Neural cell (in vitro differentiated cells): ENCODE data around the gene GPR18. TPM values are rescaled to one million over a fixed set of nuclear protein-coding genes. Genes with fewer than 3 reads are reported as not detected.

ENCODE experiments used
- H2AFZ ChIP-seq: fragments of 200-600, 300-800 bp; sonication (generic), shearing (Covaris generic); 2 replicates; pipeline ENCODE4 v1.6.0; 2014; ENCODE audit warnings: low read depth, mild to moderate bottlenecking, antibody characterized with exemption, low read length, moderate library complexity
- H3F3A ChIP-seq: fragments of 200-600 bp; shearing (Covaris generic); 2 replicates; pipeline ENCODE4 v1.6.1; 2016; ENCODE audit warnings: mild to moderate bottlenecking, moderate library complexity, mixed read lengths, antibody characterized with exemption, low read length; ENCODE audit not compliant: insufficient read depth, poor library complexity, severe bottlenecking
- H3K27ac ChIP-seq: fragments of 200-600, 300-800 bp; sonication (generic), shearing (Covaris generic); 2 replicates; pipeline ENCODE4 v1.5.1; 2014; ENCODE audit warnings: mild to moderate bottlenecking, low read length, moderate library complexity
- H3K27me3 ChIP-seq: fragments of 300-800, 200-600 bp; sonication (generic), shearing (Covaris generic); 2 replicates; pipeline ENCODE4 v1.6.0; 2014; ENCODE audit warnings: mild to moderate bottlenecking, low read depth, low read length, moderate library complexity; ENCODE audit not compliant: insufficient read depth
- H3K36me3 ChIP-seq: fragments of 300-800, 200-600 bp; sonication (generic), shearing (Covaris generic); 2 replicates; pipeline ENCODE4 v1.5.1; 2014; ENCODE audit warnings: mild to moderate bottlenecking, antibody characterized with exemption, low read length, moderate library complexity; ENCODE audit not compliant: insufficient read depth
- H3K4me2 ChIP-seq: fragments of 300-800, 200-600 bp; sonication (generic), shearing (Covaris generic); 2 replicates; pipeline ENCODE4 v1.6.0; 2014; ENCODE audit warnings: mild to moderate bottlenecking, low read length
- H3K4me3 ChIP-seq: fragments of 300-800, 200-600 bp; sonication (generic), shearing (Covaris generic); 2 replicates; pipeline ENCODE4 v1.5.1; 2014; ENCODE audit warnings: mild to moderate bottlenecking, low read length, moderate library complexity
- H3K79me2 ChIP-seq: fragments of 200-600 bp; shearing (Covaris generic); replicated peaks from 2 replicates; pipeline ENCODE4 v1.6.0; 2014; ENCODE audit warnings: mild to moderate bottlenecking, low read length, moderate library complexity; ENCODE audit not compliant: insufficient read depth
- H3K9ac ChIP-seq: fragments of 300-800, 200-600 bp; sonication (generic), shearing (Covaris generic); 2 replicates; pipeline ENCODE4 v1.6.1; 2016; ENCODE audit warnings: mild to moderate bottlenecking, low read length, mixed read lengths
- H3K9me2 ChIP-seq: fragments of 200-600 bp; shearing (Covaris generic); 2 replicates; pipeline ENCODE4 v1.6.1; 2016; ENCODE audit warnings: mild to moderate bottlenecking, low read length, mixed read lengths; ENCODE audit not compliant: insufficient read depth
- H3K9me3 ChIP-seq: fragments of 200-600, 300-800 bp; sonication (generic), shearing (Covaris generic); 2 replicates; pipeline ENCODE4 v1.6.1; 2016; ENCODE audit warnings: mild to moderate bottlenecking, mixed run types, low read length, moderate library complexity, mixed read lengths
- H4K20me1 ChIP-seq: fragments of 200-600 bp; shearing (Covaris generic); 2 replicates; pipeline ENCODE4 v1.6.1; 2016; ENCODE audit warnings: mild to moderate bottlenecking, mixed run types; ENCODE audit not compliant: insufficient read depth
- EP300 ChIP-seq: fragments of 450-650 bp; conservative IDR thresholded peaks from 2 replicates; pipeline ENCODE4 v1.6.1; 2014; ENCODE audit warnings: antibody characterized with exemption, mild to moderate bottlenecking, moderate library complexity; ENCODE audit not compliant: poor library complexity, severe bottlenecking
- EZH2 ChIP-seq: fragments of 200-600, 300-800 bp; shearing (Covaris generic), sonication (generic); IDR thresholded peaks from 2 replicates; pipeline ENCODE4 v1.6.1; 2014; ENCODE audit warnings: antibody characterized with exemption, low read length, borderline replicate concordance, mild to moderate bottlenecking; ENCODE audit not compliant: insufficient read depth, poor library complexity, severe bottlenecking
- MXI1 ChIP-seq: fragments of 450-650 bp; conservative IDR thresholded peaks from 2 replicates; pipeline ENCODE4 v1.6.1; 2014; ENCODE audit warnings: antibody characterized with exemption, mild to moderate bottlenecking; ENCODE audit not compliant: poor library complexity, severe bottlenecking
- POLR2AphosphoS5 ChIP-seq: IDR thresholded peaks from 2 replicates; pipeline ENCODE4 v1.6.1; 2012
- RAD21 ChIP-seq: fragments of 450-650 bp; conservative IDR thresholded peaks from 2 replicates; pipeline ENCODE4 v1.6.1; 2014; ENCODE audit warnings: antibody characterized with exemption, mild to moderate bottlenecking, moderate library complexity
- SMC3 ChIP-seq: fragments of 450-650 bp; conservative IDR thresholded peaks from 2 replicates; pipeline ENCODE4 v1.6.1; 2014; ENCODE audit warnings: antibody characterized with exemption, mild to moderate bottlenecking, moderate library complexity; ENCODE audit not compliant: poor library complexity
- TAF1 ChIP-seq: IDR thresholded peaks from 2 replicates; pipeline ENCODE4 v1.6.1; 2012; ENCODE audit warnings: low read depth
- polyA plus RNA-seq: library from polyadenylated mRNA; depleted of rRNA; stranded (reverse); fragments of >200 nt; gene quantifications from 2 replicates; pipeline ENCODE4 v1.2.3, GENCODE V29; 2014
- TF ChIP-seq, protein P1 (sequence below): IDR thresholded peaks from 2 replicates; pipeline ENCODE4 v1.6.1; 2012; ENCODE audit warnings: borderline replicate concordance
- TF ChIP-seq, protein P2 (sequence below): fragments of 450-650 bp; IDR thresholded peaks from 2 replicates; pipeline ENCODE4 v1.5.1; 2014; ENCODE audit warnings: antibody characterized with exemption, mild to moderate bottlenecking, moderate library complexity; ENCODE audit not compliant: poor library complexity, severe bottlenecking

Gene GPR18
- polyA plus RNA-seq, 1 donor from 2014 or later: not detected

- Histone ChIP-seq H3K4me2 (no peak overlapping the region), H2AFZ (no peak overlapping the region), H3K27me3 (no peaks in the 10 kb centered on the region), H3K36me3 (no peaks in the 10 kb centered on the region), H3K27ac (no peak overlapping the region), H3K79me2 (no peaks in the 10 kb centered on the region), H3K4me3 (no peak overlapping the region), H3K9me3 (no peaks in the 10 kb centered on the region), H3K9ac (no peak overlapping the region), H3K9me2 (no peaks in the 10 kb centered on the region), H4K20me1 (no peaks in the 10 kb centered on the region), H3F3A (no peaks in the 10 kb centered on the region)
- TF ChIP-seq, protein P1, sequence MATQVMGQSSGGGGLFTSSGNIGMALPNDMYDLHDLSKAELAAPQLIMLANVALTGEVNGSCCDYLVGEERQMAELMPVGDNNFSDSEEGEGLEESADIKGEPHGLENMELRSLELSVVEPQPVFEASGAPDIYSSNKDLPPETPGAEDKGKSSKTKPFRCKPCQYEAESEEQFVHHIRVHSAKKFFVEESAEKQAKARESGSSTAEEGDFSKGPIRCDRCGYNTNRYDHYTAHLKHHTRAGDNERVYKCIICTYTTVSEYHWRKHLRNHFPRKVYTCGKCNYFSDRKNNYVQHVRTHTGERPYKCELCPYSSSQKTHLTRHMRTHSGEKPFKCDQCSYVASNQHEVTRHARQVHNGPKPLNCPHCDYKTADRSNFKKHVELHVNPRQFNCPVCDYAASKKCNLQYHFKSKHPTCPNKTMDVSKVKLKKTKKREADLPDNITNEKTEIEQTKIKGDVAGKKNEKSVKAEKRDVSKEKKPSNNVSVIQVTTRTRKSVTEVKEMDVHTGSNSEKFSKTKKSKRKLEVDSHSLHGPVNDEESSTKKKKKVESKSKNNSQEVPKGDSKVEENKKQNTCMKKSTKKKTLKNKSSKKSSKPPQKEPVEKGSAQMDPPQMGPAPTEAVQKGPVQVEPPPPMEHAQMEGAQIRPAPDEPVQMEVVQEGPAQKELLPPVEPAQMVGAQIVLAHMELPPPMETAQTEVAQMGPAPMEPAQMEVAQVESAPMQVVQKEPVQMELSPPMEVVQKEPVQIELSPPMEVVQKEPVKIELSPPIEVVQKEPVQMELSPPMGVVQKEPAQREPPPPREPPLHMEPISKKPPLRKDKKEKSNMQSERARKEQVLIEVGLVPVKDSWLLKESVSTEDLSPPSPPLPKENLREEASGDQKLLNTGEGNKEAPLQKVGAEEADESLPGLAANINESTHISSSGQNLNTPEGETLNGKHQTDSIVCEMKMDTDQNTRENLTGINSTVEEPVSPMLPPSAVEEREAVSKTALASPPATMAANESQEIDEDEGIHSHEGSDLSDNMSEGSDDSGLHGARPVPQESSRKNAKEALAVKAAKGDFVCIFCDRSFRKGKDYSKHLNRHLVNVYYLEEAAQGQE: no peak
- TF ChIP-seq TAF1: no peak
- TF ChIP-seq, protein P2, sequence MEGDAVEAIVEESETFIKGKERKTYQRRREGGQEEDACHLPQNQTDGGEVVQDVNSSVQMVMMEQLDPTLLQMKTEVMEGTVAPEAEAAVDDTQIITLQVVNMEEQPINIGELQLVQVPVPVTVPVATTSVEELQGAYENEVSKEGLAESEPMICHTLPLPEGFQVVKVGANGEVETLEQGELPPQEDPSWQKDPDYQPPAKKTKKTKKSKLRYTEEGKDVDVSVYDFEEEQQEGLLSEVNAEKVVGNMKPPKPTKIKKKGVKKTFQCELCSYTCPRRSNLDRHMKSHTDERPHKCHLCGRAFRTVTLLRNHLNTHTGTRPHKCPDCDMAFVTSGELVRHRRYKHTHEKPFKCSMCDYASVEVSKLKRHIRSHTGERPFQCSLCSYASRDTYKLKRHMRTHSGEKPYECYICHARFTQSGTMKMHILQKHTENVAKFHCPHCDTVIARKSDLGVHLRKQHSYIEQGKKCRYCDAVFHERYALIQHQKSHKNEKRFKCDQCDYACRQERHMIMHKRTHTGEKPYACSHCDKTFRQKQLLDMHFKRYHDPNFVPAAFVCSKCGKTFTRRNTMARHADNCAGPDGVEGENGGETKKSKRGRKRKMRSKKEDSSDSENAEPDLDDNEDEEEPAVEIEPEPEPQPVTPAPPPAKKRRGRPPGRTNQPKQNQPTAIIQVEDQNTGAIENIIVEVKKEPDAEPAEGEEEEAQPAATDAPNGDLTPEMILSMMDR: no peak
- TF ChIP-seq POLR2AphosphoS5: no peak
- TF ChIP-seq RAD21: no peak
- no peak for TF ChIP-seq EZH2
- TF ChIP-seq MXI1: no peak
- TF ChIP-seq EP300: no peak
- no peak for TF ChIP-seq SMC3
These were observed 14.9 kb upstream of the GPR18 start for GRCh38 chr13:99273128-99273527.

GRCh38 chr13:99272481-99272880, 14.3 kb upstream of the GPR18 start:
- Histone ChIP-seq H3K27ac (no peak overlapping the region), H4K20me1 (no peaks in the 10 kb centered on the region), H3K9me3 (no peaks in the 10 kb centered on the region), H3K4me2 (no peak overlapping the region), H2AFZ (no peak overlapping the region), H3K9me2 (no peaks in the 10 kb centered on the region), H3K36me3 (no peaks in the 10 kb centered on the region), H3K27me3 (no peaks in the 10 kb centered on the region), H3K4me3 (no peak overlapping the region), H3K79me2 (no peaks in the 10 kb centered on the region), H3K9ac (no peak overlapping the region), H3F3A (no peaks in the 10 kb centered on the region)
- TF ChIP-seq POLR2AphosphoS5: no peak
- TF ChIP-seq RAD21: no peak
- TF ChIP-seq MXI1: no peak
- TF ChIP-seq, protein P1: no peak
- no peak for TF ChIP-seq TAF1
- no peak for TF ChIP-seq EZH2
- no peak for TF ChIP-seq EP300
- TF ChIP-seq SMC3: no peak
- TF ChIP-seq, protein P2: no peak
